HG03175 (cell line): ENCODE data around the gene COMP.
A peak's percentile ranks its signal among the peaks of the same experiment; 100 is the strongest.
"Not testable (repeated sequence)": the region's sequence is repeated elsewhere in the genome, so short reads cannot be mapped to it uniquely, and the experiment has no call there.

Experiments used
- ATAC-seq: cut with Tn5 transposase; IDR thresholded peaks from one replicate; pipeline ENCODE4 v1.9.1; 2021; ENCODE audit warnings: mild to moderate bottlenecking, moderate library complexity; ENCODE audit not compliant: unreplicated experiment

COMP gene

DNA sequence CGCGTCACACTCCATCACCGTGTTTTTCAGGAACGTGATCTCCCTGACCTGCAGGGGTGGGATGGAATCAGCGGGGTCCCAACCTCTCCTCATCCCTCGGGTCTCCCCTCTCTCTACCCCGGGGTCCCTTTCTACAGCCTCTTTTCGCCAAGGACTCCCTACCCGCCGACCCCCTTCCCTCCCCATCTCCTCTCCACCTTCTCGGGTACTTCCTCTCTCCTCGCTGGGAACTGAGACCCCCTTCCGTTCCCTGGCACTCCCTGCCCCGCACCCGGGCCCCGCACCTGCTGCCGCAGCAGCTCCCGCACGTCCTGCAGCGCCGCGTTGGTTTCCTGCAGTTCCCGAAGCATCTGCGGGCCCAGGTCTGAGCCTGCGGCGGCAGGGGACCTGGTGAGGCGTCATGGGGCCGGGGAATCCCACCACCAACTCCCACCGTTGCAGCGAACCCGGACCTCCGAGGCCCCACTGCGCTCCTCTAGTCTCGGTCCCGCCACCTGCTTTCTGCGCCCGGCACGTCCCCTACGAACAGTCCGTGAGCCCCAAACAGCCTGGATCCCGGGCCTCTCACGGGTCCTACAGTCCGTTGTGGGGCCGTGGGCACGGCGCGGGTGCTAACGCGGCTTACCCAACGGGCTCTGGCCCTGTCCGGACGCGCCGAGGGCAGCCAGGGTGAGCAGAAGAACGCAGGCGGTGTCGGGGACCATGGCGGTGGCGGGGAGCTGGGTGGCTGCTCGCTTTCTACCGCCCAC lies at the start of gene COMP:
Gene COMP, minus strand, starts transcription at position 740 of the 749 bp plus-strand sequence. Its CDS starts 36 bp downstream, at position 704.
- ATAC-seq = no peak

DNA sequence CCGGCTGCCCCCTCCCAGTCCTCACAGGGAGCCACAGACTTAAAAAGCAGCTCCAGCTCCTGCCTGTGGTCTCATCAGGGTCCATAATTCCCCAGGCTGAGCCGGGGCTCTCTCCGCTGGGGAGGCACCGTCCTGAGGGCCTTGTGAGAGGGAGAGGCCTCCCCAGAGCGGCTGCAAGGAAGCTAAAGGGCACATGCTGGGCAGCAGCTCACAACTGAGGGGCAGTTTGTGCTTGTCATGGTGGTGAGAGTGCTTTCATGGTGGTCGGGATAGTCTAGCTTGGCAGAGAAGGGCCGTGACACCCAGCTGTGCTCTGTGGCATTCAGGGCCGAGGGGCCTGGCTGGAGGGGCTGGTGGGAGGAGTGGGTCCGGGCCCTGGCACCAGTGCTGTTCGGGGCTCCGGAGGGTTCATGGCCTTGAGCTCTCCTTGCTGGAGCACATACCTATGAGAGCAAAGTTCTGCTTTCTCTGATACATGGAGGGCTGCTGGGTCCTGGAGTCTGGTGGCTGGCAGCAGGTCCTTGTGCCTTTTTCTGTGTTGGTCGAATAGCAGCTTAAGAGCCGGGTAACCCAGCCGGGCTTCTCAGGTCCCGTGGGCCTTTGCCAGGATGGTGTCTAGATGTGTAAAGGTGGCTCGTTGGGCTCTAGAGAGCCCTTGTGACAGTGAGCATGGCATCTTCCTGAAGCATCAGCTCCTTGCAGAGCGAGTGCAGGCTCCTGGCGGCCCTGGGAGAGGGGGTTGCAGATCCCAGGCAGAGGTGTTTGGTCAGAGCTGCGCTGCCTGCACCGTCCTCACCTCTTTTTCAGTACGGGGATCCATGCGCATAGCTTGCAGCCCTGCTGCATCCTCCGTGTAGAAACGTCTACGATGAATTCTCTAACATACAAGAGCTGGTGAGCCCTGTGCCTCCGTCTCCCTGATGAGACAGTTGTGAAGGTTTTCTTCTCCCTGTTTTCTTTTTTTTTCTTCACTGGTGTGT lies 49.5 kb upstream of the COMP start:
- ATAC-seq = no peak

GRCh38 chr19:18839465-18840287 lies 48.6 kb upstream of the COMP start:
- ATAC-seq = no peak

DNA sequence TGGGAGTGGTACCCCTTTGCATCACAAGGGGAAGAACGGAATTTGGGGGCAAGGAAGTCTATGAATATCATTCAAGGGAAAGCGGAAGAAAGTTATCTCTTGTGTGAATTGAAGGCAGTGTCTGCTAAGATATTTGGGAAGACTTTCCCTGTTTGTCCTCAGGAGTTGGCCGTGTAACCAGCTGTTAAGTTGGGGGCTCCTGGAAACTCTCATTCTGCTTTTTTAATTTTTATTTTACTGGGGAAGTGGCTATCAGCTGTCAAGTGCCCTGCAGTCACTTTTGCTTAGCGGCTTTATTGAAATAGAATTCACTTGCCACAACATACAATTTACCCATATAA lies 43.5 kb upstream of the COMP start:
- no peak for ATAC-seq

- ATAC-seq = no peak
Observed at GRCh38 chr19:18833849-18834643, 42.9 kb upstream of the COMP start.

- ATAC-seq = no peak
Observed at GRCh38 chr19:18833141-18833476, 42.0 kb upstream of the COMP start.

GRCh38 chr19:18832306-18833140 lies 41.4 kb upstream of the COMP start:
- ATAC-seq = peak; percentile 40

DNA sequence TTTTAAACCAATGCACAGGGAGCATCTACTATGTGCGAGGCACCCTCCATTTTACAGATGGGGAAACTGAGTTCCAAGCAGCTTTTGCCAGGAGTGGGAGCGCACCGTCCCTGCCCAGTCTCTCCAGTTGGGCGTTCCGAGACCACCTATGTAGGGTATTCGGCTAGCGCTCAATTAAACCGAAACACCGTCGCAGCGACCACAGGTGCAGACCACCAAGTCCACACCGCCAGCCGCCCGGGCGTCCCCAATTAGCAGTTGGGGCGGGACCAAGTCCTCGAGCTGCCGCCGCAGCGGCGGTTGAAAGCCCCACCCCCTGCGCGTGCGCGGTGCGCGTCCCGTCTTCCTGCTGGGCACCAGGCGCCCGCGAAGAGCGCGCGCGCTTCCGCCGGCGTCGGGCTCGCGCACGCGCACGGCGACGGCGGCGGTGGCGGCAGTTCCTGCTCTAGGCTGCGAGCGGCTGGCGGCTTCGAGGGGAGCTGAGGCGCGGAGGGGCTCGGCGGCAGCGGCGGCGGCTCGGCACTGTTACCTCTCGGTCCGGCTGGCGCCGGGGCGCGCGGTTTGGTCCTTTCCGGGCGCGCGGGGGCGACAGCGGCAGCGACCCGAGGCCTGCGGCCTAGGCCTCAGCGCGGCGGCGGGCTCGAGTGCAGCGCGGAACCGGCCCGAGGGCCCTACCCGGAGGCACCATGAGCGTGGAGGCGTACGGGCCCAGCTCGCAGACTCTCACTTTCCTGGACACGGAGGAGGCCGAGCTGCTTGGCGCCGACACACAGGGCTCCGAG lies 40.6 kb upstream of the COMP start, which contains the start of gene UPF1:
Gene UPF1, plus strand, starts transcription at position 436 of the 782 bp plus-strand sequence. Its CDS starts 251 bp downstream, at position 687.
- ATAC-seq = peak; percentile 72

GRCh38 chr19:18830488-18830887 lies 39.4 kb upstream of the COMP start:
- ATAC-seq = no peak

- ATAC-seq = no peak
Observed at GRCh38 chr19:18828786-18829185, 37.7 kb upstream of the COMP start.

GRCh38 chr19:18817574-18817973 lies 26.5 kb upstream of the COMP start:
- ATAC-seq = no peak

DNA sequence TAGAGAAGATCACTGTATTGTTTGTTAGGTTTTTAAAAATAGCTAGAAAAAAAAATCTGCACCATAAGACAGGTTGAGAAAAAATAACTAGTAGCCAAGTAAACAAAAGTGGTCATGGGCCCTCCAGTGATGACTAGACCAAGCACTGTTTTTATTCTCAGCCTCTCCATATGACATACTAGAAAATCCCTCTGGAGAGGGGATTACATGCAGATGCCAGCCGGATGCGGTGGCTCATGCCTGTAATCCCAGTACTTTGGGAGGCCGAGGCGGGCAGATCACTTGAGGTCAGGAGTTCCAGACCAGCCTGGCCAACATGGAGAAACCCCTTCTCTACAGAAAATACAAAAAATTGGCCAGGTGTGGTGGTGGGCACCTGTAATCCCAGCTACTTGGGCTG lies 25.5 kb upstream of the COMP start:
- ATAC-seq = not testable (repeated sequence)

- ATAC-seq = no peak
Observed at GRCh38 chr19:18815673-18816072, 24.6 kb upstream of the COMP start.

DNA sequence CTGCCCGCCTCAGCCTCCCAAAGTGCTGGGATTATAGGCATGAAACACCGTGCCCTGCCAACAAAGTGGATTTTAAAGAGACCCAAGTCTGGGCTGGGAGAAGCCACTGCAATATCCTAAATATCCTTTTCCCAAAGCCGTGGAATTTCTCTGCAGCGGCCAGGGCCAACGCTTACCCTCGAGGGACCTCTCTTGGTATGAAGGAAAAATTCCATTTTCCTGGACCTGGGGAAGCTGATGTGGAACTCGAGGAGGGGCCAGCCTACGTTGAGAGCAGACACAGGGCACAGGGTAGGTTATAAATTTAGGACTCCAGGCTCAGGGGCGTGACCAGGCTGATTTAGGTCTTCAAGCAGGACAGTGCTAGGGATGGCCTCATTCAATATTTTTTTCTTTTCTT lies 23.0 kb upstream of the COMP start:
- no peak for ATAC-seq

- not testable (repeated sequence) for ATAC-seq
Observed at GRCh38 chr19:18811638-18812037, 20.5 kb upstream of the COMP start.

GRCh38 chr19:18809149-18809868 lies 18.2 kb upstream of the COMP start:
- no peak for ATAC-seq

- no peak for ATAC-seq
Observed at GRCh38 chr19:18807861-18808331, 16.8 kb upstream of the COMP start.

GRCh38 chr19:18804643-18805042 lies 13.5 kb upstream of the COMP start:
- no peak for ATAC-seq
